Activated CD8-positive, alpha-beta T cell treated with anti-CD3 and anti-CD28 coated beads, Interleukin-2, amount 10 ng/mL, durations not matched to agents 7 days and 5 days (primary cell): ENCODE results near the gene DUSP16. TPM values are rescaled to one million over a fixed set of nuclear protein-coding genes. Genes with fewer than 3 reads are reported as not detected.
A peak's percentile ranks its signal among the peaks of the same experiment; 100 is the strongest.
"Not testable (repeated sequence)": the region's sequence is repeated elsewhere in the genome, so short reads cannot be mapped to it uniquely, and the experiment has no call there.

ENCODE experiments used
- ATAC-seq: fragments of 150-1000 bp; cut with Tn5 transposase; one replicate; pipeline ENCODE4 v1.10.0; 2021; ENCODE audit warnings: moderate library complexity
- CTCF ChIA-PET: fragments of 350-600 bp; sonication (Branson Sonifier 250); formaldehyde crosslinking; loops from one replicate; lab custom pipeline; 2021; ENCODE audit warnings: antibody characterized with exemption; lab: Charles Lee
- POLR2A ChIA-PET: fragments of 350-600 bp; sonication (Branson Sonifier 250); formaldehyde crosslinking; loops from one replicate; lab custom pipeline; 2021; ENCODE audit warnings: antibody characterized with exemption; lab: Charles Lee
- DNase-seq: peaks from one replicate; pipeline ENCODE4 v3.0.0-alpha.2; 2020
- H3K27ac Mint-ChIP-seq: one replicate; pipeline ENCODE4 v1.8.0; 2021; ENCODE audit warnings: mild to moderate bottlenecking, mixed read lengths
- H3K27me3 Mint-ChIP-seq: one replicate; pipeline ENCODE4 v1.8.0; 2021; ENCODE audit warnings: low read depth, mixed read lengths
- H3K36me3 Mint-ChIP-seq: one replicate; pipeline ENCODE4 v1.8.0; 2021; ENCODE audit warnings: low read depth, mixed read lengths
- H3K4me1 Mint-ChIP-seq: one replicate; pipeline ENCODE4 v1.8.0; 2021; ENCODE audit warnings: low read depth, mixed read lengths
- H3K4me3 Mint-ChIP-seq: one replicate; pipeline ENCODE4 v1.8.0; 2021; ENCODE audit warnings: mild to moderate bottlenecking, mixed read lengths
- H3K9me3 Mint-ChIP-seq: one replicate; pipeline ENCODE4 v1.8.0; 2022; ENCODE audit warnings: mixed read lengths; ENCODE audit not compliant: insufficient read depth
- total RNA-seq, 2 experiments: library from RNA; stranded (reverse); gene quantifications; one replicate each; pipeline ENCODE4 v1.2.3, GENCODE V29; 2021

Gene DUSP16
- total RNA-seq, 2 experiments from 2014 or later, result 17.4 to 19.0 TPM

- POLR2A ChIA-PET, result no interaction called here
- CTCF ChIA-PET, result no interaction called here
- Mint-ChIP-seq H3K4me1 (peaks cover 6% of the 10 kb centered on the region), H3K4me3 (no peak overlapping the region), H3K27ac (no peak overlapping the region), H3K36me3 (no peaks in the 10 kb centered on the region), H3K27me3 (peaks cover 12% of the 10 kb centered on the region), H3K9me3 (no peaks in the 10 kb centered on the region)
- ATAC-seq, result no peak
- no peak for DNase-seq
These were observed 20.2 kb upstream of the DUSP16 start for GRCh38 chr12:12582895-12583303.

- no peaks in the 10 kb centered on the region for H3K9me3 Mint-ChIP-seq
- no peak overlapping the region for H3K4me3 Mint-ChIP-seq
- DNase-seq, result no peak
- peak overlapping the region; percentile 39 for H3K27ac Mint-ChIP-seq
- ChIA-PET POLR2A (no interaction called here), CTCF (no interaction called here)
- H3K27me3 Mint-ChIP-seq, result peaks cover 12% of the 10 kb centered on the region
- peaks cover 6% of the 10 kb centered on the region for H3K4me1 Mint-ChIP-seq
- no peak for ATAC-seq
- no peaks in the 10 kb centered on the region for H3K36me3 Mint-ChIP-seq
These were observed 19.7 kb upstream of the DUSP16 start for GRCh38 chr12:12582193-12582881.

- POLR2A ChIA-PET, result interaction anchor here (0.7 kb wide), 1 partner anchor 59 kb away, joined by 3 read pairs; no protein-coding TSS in a partner anchor
- ATAC-seq, H3K9me3 Mint-ChIP-seq, H3K27ac Mint-ChIP-seq, H3K4me3 Mint-ChIP-seq, CTCF ChIA-PET, H3K4me1 Mint-ChIP-seq, DNase-seq, H3K36me3 Mint-ChIP-seq: not testable (repeated sequence)
- peaks cover 11% of the 10 kb centered on the region for H3K27me3 Mint-ChIP-seq
These were observed 18.1 kb upstream of the DUSP16 start for GRCh38 chr12:12580716-12581115.

GRCh38 chr12:12577786-12578185 lies 15.1 kb upstream of the DUSP16 start:
- H3K4me3 Mint-ChIP-seq, result no peak overlapping the region
- H3K27me3 Mint-ChIP-seq, result peaks cover 2% of the 10 kb centered on the region
- ChIA-PET POLR2A (no interaction called here), CTCF (interaction anchor here (1.0 to 1.3 kb wide), 2 partner anchors 19 to 159 kb away, joined by 3 read pairs; no protein-coding TSS in a partner anchor)
- DNase-seq, result no peak
- H3K4me1 Mint-ChIP-seq, result peaks cover 4% of the 10 kb centered on the region
- no peaks in the 10 kb centered on the region for H3K36me3 Mint-ChIP-seq
- ATAC-seq, result no peak
- no peak overlapping the region for H3K27ac Mint-ChIP-seq
- H3K9me3 Mint-ChIP-seq, result no peaks in the 10 kb centered on the region

- H3K27me3 Mint-ChIP-seq, result peaks cover 7% of the 10 kb centered on the region
- CTCF ChIA-PET, result interaction anchor here (1.0 to 2.1 kb wide), 3 partner anchors 9 to 83 kb away, joined by 3 to 9 read pairs (median 3); no protein-coding TSS in a partner anchor
- no peak overlapping the region for H3K27ac Mint-ChIP-seq
- POLR2A ChIA-PET, result interaction anchor here (0.8 kb wide), 1 partner anchor 9 kb away, joined by 3 read pairs; no protein-coding TSS in a partner anchor
- ATAC-seq (no peak), DNase-seq (no peak)
- H3K4me3 Mint-ChIP-seq, result no peak overlapping the region
- no peaks in the 10 kb centered on the region for H3K9me3 Mint-ChIP-seq
- H3K4me1 Mint-ChIP-seq, result no peaks in the 10 kb centered on the region
- H3K36me3 Mint-ChIP-seq, result no peaks in the 10 kb centered on the region
These were observed 10.0 kb upstream of the DUSP16 start for GRCh38 chr12:12572659-12573058.

- ATAC-seq, H3K36me3 Mint-ChIP-seq, H3K27me3 Mint-ChIP-seq, H3K9me3 Mint-ChIP-seq, POLR2A ChIA-PET, DNase-seq, H3K27ac Mint-ChIP-seq, H3K4me3 Mint-ChIP-seq, CTCF ChIA-PET: not testable (repeated sequence)
- H3K4me1 Mint-ChIP-seq, result peaks cover 14% of the 10 kb centered on the region
These were observed 3.3 kb upstream of the DUSP16 start for GRCh38 chr12:12565971-12566370.

GRCh38 chr12:12564911-12565310 lies 2.2 kb upstream of the DUSP16 start:
- DNase-seq (no peak), ATAC-seq (no peak)
- no peak overlapping the region for H3K27ac Mint-ChIP-seq
- CTCF ChIA-PET, result interaction anchor here (0.8 to 2.6 kb wide), 14 partner anchors 8 to 187 kb away, joined by 3 to 46 read pairs (median 7); partner anchors contain the start of gene CREBL2
- POLR2A ChIA-PET, result interaction anchor here (0.7 kb wide), 1 partner anchor 10 kb away, joined by 3 read pairs; no protein-coding TSS in a partner anchor
- peaks cover 2% of the 10 kb centered on the region for H3K36me3 Mint-ChIP-seq
- H3K9me3 Mint-ChIP-seq, result no peaks in the 10 kb centered on the region
- peaks cover 21% of the 10 kb centered on the region for H3K4me1 Mint-ChIP-seq
- peaks cover 9% of the 10 kb centered on the region for H3K27me3 Mint-ChIP-seq
- no peak overlapping the region for H3K4me3 Mint-ChIP-seq

GRCh38 chr12:12563290-12563928 lies 746 bp upstream of the DUSP16 start:
- H3K27me3 Mint-ChIP-seq, result peaks cover 7% of the 10 kb centered on the region
- no peaks in the 10 kb centered on the region for H3K9me3 Mint-ChIP-seq
- peaks cover 31% of the 10 kb centered on the region for H3K4me1 Mint-ChIP-seq
- ChIA-PET POLR2A (interaction anchor here (0.7 to 1.9 kb wide), 21 partner anchors 9 to 207 kb away, joined by 3 to 15 read pairs (median 3); no protein-coding TSS in a partner anchor), CTCF (interaction anchor here (0.9 to 2.6 kb wide), 30 partner anchors 8 to 206 kb away, joined by 3 to 46 read pairs (median 4); partner anchors contain the start of gene BORCS5)
- peaks cover 7% of the 10 kb centered on the region for H3K36me3 Mint-ChIP-seq
- ATAC-seq, result no peak
- H3K27ac Mint-ChIP-seq, result peak overlapping the region; percentile 91
- DNase-seq, result no peak
- peak overlapping the region; percentile 80 for H3K4me3 Mint-ChIP-seq

GRCh38 chr12:12562016-12562483 lies 613 bp downstream of the DUSP16 start:
- ChIA-PET CTCF (interaction anchor here (0.9 to 4.3 kb wide), 7 partner anchors 39 to 186 kb away, joined by 3 to 46 read pairs (median 4); no protein-coding TSS in a partner anchor), POLR2A (interaction anchor here (0.5 to 2.0 kb wide), 10 partner anchors 46 to 182 kb away, joined by 3 to 17 read pairs (median 11); no protein-coding TSS in a partner anchor)
- DNase-seq (peak; percentile 37), ATAC-seq (peak; percentile 6)
- H3K36me3 Mint-ChIP-seq, result peaks cover 14% of the 10 kb centered on the region
- H3K27me3 Mint-ChIP-seq, result peaks cover 2% of the 10 kb centered on the region
- H3K9me3 Mint-ChIP-seq, result no peaks in the 10 kb centered on the region
- H3K4me1 Mint-ChIP-seq, result peaks cover 37% of the 10 kb centered on the region
- H3K4me3 Mint-ChIP-seq, result peak overlapping the region; percentile 83
- peak overlapping the region; percentile 83 for H3K27ac Mint-ChIP-seq

GRCh38 chr12:12561371-12562015 lies 1.2 kb downstream of the DUSP16 start:
- Mint-ChIP-seq H3K4me3 (peak overlapping the region; percentile 78), H3K36me3 (peaks cover 16% of the 10 kb centered on the region), H3K27me3 (peaks cover 2% of the 10 kb centered on the region), H3K27ac (peak overlapping the region; percentile 88), H3K4me1 (peaks cover 37% of the 10 kb centered on the region), H3K9me3 (no peaks in the 10 kb centered on the region)
- ChIA-PET POLR2A (interaction anchor here (0.5 to 2.0 kb wide), 20 partner anchors 14 to 214 kb away, joined by 3 to 20 read pairs (median 4); partner anchors contain the start of gene BORCS5), CTCF (interaction anchor here (0.8 to 4.3 kb wide), 7 partner anchors 86 to 189 kb away, joined by 3 to 14 read pairs (median 3); no protein-coding TSS in a partner anchor)
- ATAC-seq (peak; percentile 22), DNase-seq (peak; percentile 51)
